Activated CD8-positive, alpha-beta memory T cell treated with anti-CD3 and anti-CD28 coated beads, Interleukin-2, amount 50 U/mL, for 48 hours (primary cell): ENCODE results near the gene RIC8A.
"Not testable (repeated sequence)": the region's sequence is repeated elsewhere in the genome, so short reads cannot be mapped to it uniquely, and the experiment has no call there.

Experiments used
- DNase-seq: peaks from one replicate; pipeline ENCODE4 v3.0.0-alpha.2; 2020

The RIC8A gene

GRCh38 chr11:220641-221215 is 13.2 kb downstream of the RIC8A start:
- not testable (repeated sequence) for DNase-seq

- DNase-seq = no peak
Observed at GRCh38 chr11:221539-221938, 14.0 kb downstream of the RIC8A start.

GRCh38 chr11:221998-222789 is 14.7 kb downstream of the RIC8A start:
- DNase-seq = peak; percentile 23

GRCh38 chr11:223026-223789 is 15.7 kb downstream of the RIC8A start:
- peak; percentile 37 for DNase-seq

GRCh38 chr11:223884-224283 is 16.4 kb downstream of the RIC8A start:
- DNase-seq = peak; percentile 34

GRCh38 chr11:224424-224823 is 16.9 kb downstream of the RIC8A start:
- no peak for DNase-seq

- DNase-seq = peak; percentile 56
Observed at GRCh38 chr11:225734-226453, 18.4 kb downstream of the RIC8A start.

GRCh38 chr11:227824-228379 is 20.4 kb downstream of the RIC8A start:
- DNase-seq = peak; percentile 4

GRCh38 chr11:230431-230830 is 22.9 kb downstream of the RIC8A start:
- peak; percentile 36 for DNase-seq

GRCh38 chr11:232783-233565 is 25.5 kb downstream of the RIC8A start:
- peak; percentile 37 for DNase-seq

- peak; percentile 49 for DNase-seq
Observed at GRCh38 chr11:235180-235579, 27.7 kb downstream of the RIC8A start.

- no peak for DNase-seq
Observed at GRCh38 chr11:235609-235996, 28.1 kb downstream of the RIC8A start.

GRCh38 chr11:235997-236773 is 28.7 kb downstream of the RIC8A start, which contains the start of gene SIRT3:
SIRT3 (minus strand) TSS chr11:236342; CDS start chr11:236328, 14 bp downstream.
- peak; percentile 87 for DNase-seq

- DNase-seq = peak; percentile 94
Observed at GRCh38 chr11:236774-237767, 29.6 kb downstream of the RIC8A start, which contains the start of gene PSMD13. PSMD13 (plus strand) TSS chr11:236976; CDS start chr11:237050, 74 bp downstream.

GRCh38 chr11:238346-238745 is 30.8 kb downstream of the RIC8A start:
- DNase-seq = not testable (repeated sequence)

- DNase-seq = no peak
Observed at GRCh38 chr11:240315-240714, 32.8 kb downstream of the RIC8A start.

- no peak for DNase-seq
Observed at GRCh38 chr11:241634-242033, 34.1 kb downstream of the RIC8A start.

GRCh38 chr11:244376-244775 is 36.9 kb downstream of the RIC8A start:
- DNase-seq = no peak

GRCh38 chr11:249062-249461 is 41.6 kb downstream of the RIC8A start:
- peak; percentile 34 for DNase-seq

GRCh38 chr11:250274-250673 is 42.8 kb downstream of the RIC8A start:
- DNase-seq = peak; percentile 46
